HCT116 (cell line): ENCODE measurements around the gene BLNK. TPM values are rescaled to one million over a fixed set of nuclear protein-coding genes. Genes with fewer than 3 reads are reported as not detected.

Experiments used
- ATAC-seq: fragments of 200-7000 bp; cut with Tn5 transposase; 2 replicates; pipeline ENCODE4 v1.9.1; 2020; ENCODE audit warnings: mild to moderate bottlenecking, moderate library complexity
- BruUV-seq: library from RNA; stranded (reverse); fragments of 400-500 nt; replicated peaks from 2 replicates; lab custom pipeline; 2021; lab: Mats Ljungman, UMichigan
- CTCF ChIA-PET: fragments of 300-600 bp; sonication (Branson Sonifier 250); formaldehyde crosslinking; loops from one replicate; lab custom pipeline; 2021; ENCODE audit warnings: antibody characterized with exemption; lab: Charles Lee
- POLR2A ChIA-PET: fragments of 300-600, 350-600 bp; sonication (Branson Sonifier 250); formaldehyde crosslinking; loops from one replicate; lab custom pipeline; 2021; ENCODE audit warnings: antibody characterized with exemption; lab: Charles Lee
- RAD21 ChIA-PET, 2 experiments: fragments of 300-600 bp; sonication (Branson Sonifier 250); formaldehyde crosslinking; loops; one replicate each; lab custom pipeline; 2023; ENCODE audit warnings: low total read pairs in 2 of 2; ENCODE audit not compliant: uncharacterized antibody in 2 of 2, unreplicated experiment in 2 of 2, low non-redundant PET in 1 of 2; lab: Charles Lee
- DNase-seq: peaks from one replicate; pipeline ENCODE4 v3.0.0-alpha.2; 2010; ENCODE audit warnings: low read depth, low spot score
- H2AFZ ChIP-seq: fragments of 200-600 bp; shearing (Covaris generic), sonication (generic); 2 replicates; pipeline ENCODE4 v1.6.1; 2017; ENCODE audit warnings: low read depth, mixed run types, mixed read lengths, antibody characterized with exemption, low read length; ENCODE audit not compliant: poor library complexity, severe bottlenecking
- H3K27ac ChIP-seq: 2 replicates; pipeline ENCODE4 v1.5.1; 2012; ENCODE audit warnings: low read depth, low read length
- H3K27me3 ChIP-seq: fragments of 200-600 bp; sonication (generic); 2 replicates; pipeline ENCODE4 v1.6.1; 2016; ENCODE audit warnings: mixed run types, low read length, mixed read lengths; ENCODE audit not compliant: insufficient read depth
- H3K36me3 ChIP-seq, 2 experiments: fragments of 200-500 bp in 1 of 2; fragments of 200-600 bp in 1 of 2; sonication (Bioruptor generic) in 1 of 2; sonication (generic) in 1 of 2; 2 replicates each; pipeline versions ENCODE4 v1.5.1 to v1.6.1; 2014 to 2016; ENCODE audit warnings: low read length in 2 of 2, inconsistent platforms in 1 of 2, mixed read lengths in 1 of 2, mixed run types in 1 of 2; ENCODE audit not compliant: insufficient read depth in 2 of 2, control insufficient read depth in 1 of 2
- H3K4me1 ChIP-seq, 2 experiments: fragments of 200-600 bp in 1 of 2; sonication (generic) in 1 of 2; 2 replicates each; pipeline versions ENCODE4 v1.5.1 to v1.6.1; 2012 to 2017; ENCODE audit warnings: low read length in 2 of 2, inconsistent platforms in 1 of 2, mild to moderate bottlenecking in 1 of 2, mixed read lengths in 1 of 2, mixed run types in 1 of 2, moderate library complexity in 1 of 2; ENCODE audit not compliant: insufficient read depth in 2 of 2, control insufficient read depth in 1 of 2
- H3K4me2 ChIP-seq: fragments of 200-600 bp; sonication (generic); 2 replicates; pipeline ENCODE4 v1.6.1; 2017; ENCODE audit warnings: mixed run types, low read length, mixed read lengths
- H3K4me3 ChIP-seq, 2 experiments: fragments of 200-600 bp in 1 of 2; sonication (generic) in 1 of 2; replicated peaks in 1 of 2; 2 replicates each; pipeline ENCODE4 v1.5.1; 2011 to 2016; ENCODE audit warnings: low read length in 2 of 2, control low read depth in 1 of 2, low read depth in 1 of 2, mild to moderate bottlenecking in 1 of 2, mixed read lengths in 1 of 2, mixed run types in 1 of 2
- H3K79me2 ChIP-seq: fragments of 200-600 bp; sonication (generic); 2 replicates; pipeline ENCODE4 v1.6.1; 2017; ENCODE audit warnings: mild to moderate bottlenecking, mixed run types, low read length, moderate library complexity, mixed read lengths; ENCODE audit not compliant: insufficient read depth
- H3K9ac ChIP-seq: fragments of 200-600 bp; sonication (generic); 2 replicates; pipeline ENCODE4 v1.6.1; 2016; ENCODE audit warnings: low read length, mixed read lengths
- H3K9me2 ChIP-seq: fragments of 200-600 bp; sonication (generic), shearing (Covaris generic); 2 replicates; pipeline ENCODE4 v1.6.1; 2017; ENCODE audit warnings: mixed run types, mild to moderate bottlenecking, moderate library complexity; ENCODE audit not compliant: insufficient read depth
- H3K9me3 ChIP-seq, 2 experiments: fragments of 200-500 bp in 1 of 2; fragments of 200-600 bp in 1 of 2; sonication (Bioruptor generic) in 1 of 2; sonication (generic) in 1 of 2; 2 replicates each; pipeline ENCODE4 v1.6.1; 2014 to 2017; ENCODE audit warnings: low read length in 2 of 2, mixed read lengths in 2 of 2, inconsistent platforms in 1 of 2, low read depth in 1 of 2, mild to moderate bottlenecking in 1 of 2, mixed run types in 1 of 2, moderate library complexity in 1 of 2; ENCODE audit not compliant: control insufficient read depth in 1 of 2, insufficient read depth in 1 of 2
- H4K20me1 ChIP-seq: fragments of 200-600 bp; sonication (generic), shearing (Covaris generic); 2 replicates; pipeline ENCODE4 v1.6.1; 2017; ENCODE audit warnings: mixed run types, mild to moderate bottlenecking, moderate library complexity; ENCODE audit not compliant: insufficient read depth
- CBX3 ChIP-seq: IDR thresholded peaks from 2 replicates; pipeline ENCODE4 v1.6.1; 2012; ENCODE audit warnings: low read depth
- CTCF ChIP-seq, 3 experiments: fragments of 200-600 bp in 1 of 3; sonication (generic) in 1 of 3; IDR thresholded peaks in 2 of 3; conservative IDR thresholded peaks in 1 of 3; 2 replicates each; pipeline ENCODE4 v1.5.1; 2012 to 2017; ENCODE audit warnings: low read depth in 2 of 3, low read length in 2 of 3, antibody characterized with exemption in 1 of 3, borderline replicate concordance in 1 of 3, control low read depth in 1 of 3, mild to moderate bottlenecking in 1 of 3, mixed read lengths in 1 of 3, mixed run types in 1 of 3, moderate library complexity in 1 of 3; ENCODE audit not compliant: insufficient read depth in 1 of 3
- EGR1 ChIP-seq: IDR thresholded peaks from 2 replicates; pipeline ENCODE4 v1.6.1; 2012; ENCODE audit warnings: low read depth
- ELF1 ChIP-seq: IDR thresholded peaks from 2 replicates; pipeline ENCODE4 v1.6.1; 2012; ENCODE audit warnings: low read depth, borderline replicate concordance
- EZH2 ChIP-seq: fragments of 200-600 bp; sonication (generic); IDR thresholded peaks from 2 replicates; pipeline ENCODE4 v1.6.1; 2017; ENCODE audit warnings: antibody characterized with exemption, mixed run types
- JUND ChIP-seq: IDR thresholded peaks from 2 replicates; pipeline ENCODE4 v1.6.1; 2012
- MAX ChIP-seq: IDR thresholded peaks from 2 replicates; pipeline ENCODE4 v1.6.1; 2012
- RAD21 ChIP-seq: IDR thresholded peaks from 2 replicates; pipeline ENCODE4 v1.6.1; 2012; ENCODE audit warnings: low read depth, mild to moderate bottlenecking
- SIN3A ChIP-seq: IDR thresholded peaks from 2 replicates; pipeline ENCODE4 v1.6.1; 2012; ENCODE audit warnings: low read depth
- YY1 ChIP-seq: IDR thresholded peaks from 2 replicates; pipeline ENCODE4 v1.6.1; 2011; ENCODE audit warnings: low read length, low read depth, moderate library complexity, mild to moderate bottlenecking; ENCODE audit not compliant: insufficient replicate concordance; ENCODE audit errors: extremely low read depth
- ZFX ChIP-seq: fragments of 450-650 bp; IDR thresholded peaks from 2 replicates; pipeline ENCODE4 v1.6.1; 2017
- intact Hi-C: fragments of 100-400 bp; cut with micrococcal nuclease; formaldehyde crosslinking; loops from 2 replicates; pipeline ENCODE4 v1.10.0; 2022
- total RNA-seq: library from RNA; stranded (reverse); gene quantifications from one replicate; pipeline ENCODE4 v1.2.1, GENCODE V29; 2021; ENCODE audit not compliant: unreplicated experiment
- TF ChIP-seq, protein P1 (sequence below): IDR thresholded peaks from 2 replicates; pipeline ENCODE4 v1.6.1; 2011; ENCODE audit warnings: mild to moderate bottlenecking, low read length, moderate library complexity; ENCODE audit not compliant: insufficient replicate concordance; ENCODE audit errors: extremely low read depth
- TF ChIP-seq, protein P2 (sequence below): IDR thresholded peaks from 2 replicates; pipeline ENCODE4 v1.6.1; 2012; ENCODE audit warnings: low read depth

The BLNK gene
- total RNA-seq, 1 experiment from 2014 or later = 0.59 TPM

DNA sequence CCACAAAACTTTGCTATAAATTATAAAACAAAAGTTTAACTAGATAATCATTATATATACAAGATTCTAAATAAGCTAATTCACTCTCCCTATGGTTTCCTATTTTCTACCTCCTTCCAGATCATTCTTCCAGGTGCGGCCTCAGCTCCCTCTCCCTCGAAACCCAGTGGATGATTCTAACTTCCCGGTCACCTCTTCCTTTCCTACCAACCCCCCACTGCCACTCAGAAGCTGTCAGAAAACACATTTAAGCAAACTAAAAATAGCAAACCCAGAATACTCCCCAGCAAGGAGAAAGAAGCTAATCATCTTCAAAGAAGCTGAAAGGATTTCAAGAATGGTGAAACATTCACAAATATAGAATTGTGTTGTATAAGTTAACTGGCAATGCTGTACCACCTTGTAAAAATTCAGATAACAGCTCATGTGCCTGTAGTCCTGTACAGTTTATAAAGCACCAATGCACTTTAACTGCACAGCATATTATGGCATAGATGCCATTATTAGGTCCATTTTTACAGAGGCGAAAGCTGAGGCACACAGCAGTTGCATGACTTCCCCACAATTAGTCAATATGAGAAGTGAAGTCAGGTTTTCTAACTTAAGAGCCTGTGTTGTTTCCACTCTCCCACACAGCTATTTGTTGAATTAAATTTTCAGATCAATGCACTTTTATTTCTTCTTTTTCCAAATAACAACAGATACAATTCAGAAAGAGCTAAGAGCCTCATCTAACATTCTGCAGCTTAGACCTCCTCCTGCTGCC is 19.2 kb upstream of the BLNK start:
- Histone ChIP-seq H3K9ac (no peak overlapping the region), H3K4me1 (peaks cover 4 to 9% of the 10 kb centered on the region in 2 experiments; a peak in 3 of 4 replicates), H3K4me2 (no peak overlapping the region), H3K9me3 (no peaks in the 10 kb centered on the region), H3K27me3 (peaks cover 7% of the 10 kb centered on the region; the same call in 1 of the 2 replicates), H2AFZ (no peak overlapping the region), H3K79me2 (no peaks in the 10 kb centered on the region), H3K27ac (no peak overlapping the region), H3K36me3 (no peaks in the 10 kb centered on the region), H3K9me2 (no peaks in the 10 kb centered on the region), H3K4me3 (no peak overlapping the region), H4K20me1 (no peaks in the 10 kb centered on the region)
- no peak for TF ChIP-seq EGR1
- no peak for TF ChIP-seq EZH2
- TF ChIP-seq, protein P1, sequence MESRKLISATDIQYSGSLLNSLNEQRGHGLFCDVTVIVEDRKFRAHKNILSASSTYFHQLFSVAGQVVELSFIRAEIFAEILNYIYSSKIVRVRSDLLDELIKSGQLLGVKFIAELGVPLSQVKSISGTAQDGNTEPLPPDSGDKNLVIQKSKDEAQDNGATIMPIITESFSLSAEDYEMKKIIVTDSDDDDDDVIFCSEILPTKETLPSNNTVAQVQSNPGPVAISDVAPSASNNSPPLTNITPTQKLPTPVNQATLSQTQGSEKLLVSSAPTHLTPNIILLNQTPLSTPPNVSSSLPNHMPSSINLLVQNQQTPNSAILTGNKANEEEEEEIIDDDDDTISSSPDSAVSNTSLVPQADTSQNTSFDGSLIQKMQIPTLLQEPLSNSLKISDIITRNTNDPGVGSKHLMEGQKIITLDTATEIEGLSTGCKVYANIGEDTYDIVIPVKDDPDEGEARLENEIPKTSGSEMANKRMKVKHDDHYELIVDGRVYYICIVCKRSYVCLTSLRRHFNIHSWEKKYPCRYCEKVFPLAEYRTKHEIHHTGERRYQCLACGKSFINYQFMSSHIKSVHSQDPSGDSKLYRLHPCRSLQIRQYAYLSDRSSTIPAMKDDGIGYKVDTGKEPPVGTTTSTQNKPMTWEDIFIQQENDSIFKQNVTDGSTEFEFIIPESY = no peak
- TF ChIP-seq CTCF (IDR thresholded peaks at IDR 0.05 in 2 of 3, conservative IDR thresholded peaks at IDR 0.05 in 1 of 3; ENCODE audit: borderline replicate concordance in 1 of 3, insufficient read depth in 1 of 3, low read depth in 2 of 3, low read length in 2 of 3) = no peak
- no peak for TF ChIP-seq YY1
- TF ChIP-seq RAD21 = no peak
- TF ChIP-seq MAX = no peak
- TF ChIP-seq SIN3A = no peak
- no peak for TF ChIP-seq CBX3
- TF ChIP-seq ELF1 = no peak
- TF ChIP-seq, protein P2, sequence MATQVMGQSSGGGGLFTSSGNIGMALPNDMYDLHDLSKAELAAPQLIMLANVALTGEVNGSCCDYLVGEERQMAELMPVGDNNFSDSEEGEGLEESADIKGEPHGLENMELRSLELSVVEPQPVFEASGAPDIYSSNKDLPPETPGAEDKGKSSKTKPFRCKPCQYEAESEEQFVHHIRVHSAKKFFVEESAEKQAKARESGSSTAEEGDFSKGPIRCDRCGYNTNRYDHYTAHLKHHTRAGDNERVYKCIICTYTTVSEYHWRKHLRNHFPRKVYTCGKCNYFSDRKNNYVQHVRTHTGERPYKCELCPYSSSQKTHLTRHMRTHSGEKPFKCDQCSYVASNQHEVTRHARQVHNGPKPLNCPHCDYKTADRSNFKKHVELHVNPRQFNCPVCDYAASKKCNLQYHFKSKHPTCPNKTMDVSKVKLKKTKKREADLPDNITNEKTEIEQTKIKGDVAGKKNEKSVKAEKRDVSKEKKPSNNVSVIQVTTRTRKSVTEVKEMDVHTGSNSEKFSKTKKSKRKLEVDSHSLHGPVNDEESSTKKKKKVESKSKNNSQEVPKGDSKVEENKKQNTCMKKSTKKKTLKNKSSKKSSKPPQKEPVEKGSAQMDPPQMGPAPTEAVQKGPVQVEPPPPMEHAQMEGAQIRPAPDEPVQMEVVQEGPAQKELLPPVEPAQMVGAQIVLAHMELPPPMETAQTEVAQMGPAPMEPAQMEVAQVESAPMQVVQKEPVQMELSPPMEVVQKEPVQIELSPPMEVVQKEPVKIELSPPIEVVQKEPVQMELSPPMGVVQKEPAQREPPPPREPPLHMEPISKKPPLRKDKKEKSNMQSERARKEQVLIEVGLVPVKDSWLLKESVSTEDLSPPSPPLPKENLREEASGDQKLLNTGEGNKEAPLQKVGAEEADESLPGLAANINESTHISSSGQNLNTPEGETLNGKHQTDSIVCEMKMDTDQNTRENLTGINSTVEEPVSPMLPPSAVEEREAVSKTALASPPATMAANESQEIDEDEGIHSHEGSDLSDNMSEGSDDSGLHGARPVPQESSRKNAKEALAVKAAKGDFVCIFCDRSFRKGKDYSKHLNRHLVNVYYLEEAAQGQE = no peak
- TF ChIP-seq JUND = no peak
- no peak for TF ChIP-seq ZFX
- POLR2A ChIA-PET = no interaction called here
- no TSS peak for BruUV-seq
- intact Hi-C loops = loop anchor here (5.0 to 10.0 kb wide), 3 partner anchors 63 to 246 kb away; partner anchors contain the start of gene CCNJ
- no peak for ATAC-seq
- CTCF ChIA-PET = interaction anchor here (1.1 to 5.6 kb wide), 2 partner anchors 12 to 61 kb away, joined by 3 to 70 read pairs; no protein-coding TSS in a partner anchor
- DNase-seq = no peak
- RAD21 ChIA-PET = interaction anchor here in 1 of 2 experiments (1.7 kb wide), 1 partner anchor 61 kb away, joined by 4 read pairs; no protein-coding TSS in a partner anchor
